GM23338 (cell line): ENCODE results near the gene FBXO47. TPM values are rescaled to one million over a fixed set of nuclear protein-coding genes. Genes with fewer than 3 reads are reported as not detected.
A peak's percentile ranks its signal among the peaks of the same experiment; 100 is the strongest.

Experiments
- ATAC-seq: fragments of 200-7000 bp; cut with Tn5 transposase; 3 replicates; pipeline ENCODE4 v1.9.1; 2020
- DNase-seq: peaks from one replicate; pipeline ENCODE4 v3.0.0-alpha.2; 2015; ENCODE audit warnings: low spot score
- H2AFZ ChIP-seq: fragments of 200-600 bp; sonication (generic); 2 replicates; pipeline ENCODE4 v1.8.0; 2016; ENCODE audit warnings: antibody characterized with exemption, mild to moderate bottlenecking, moderate library complexity
- H3F3A ChIP-seq: fragments of 200-600 bp; sonication (generic); replicated peaks from 2 replicates; pipeline ENCODE4 v1.8.0; 2017; ENCODE audit warnings: antibody characterized with exemption, mixed run types, low read depth
- H3K27ac ChIP-seq: fragments of 200-600 bp; sonication (generic); 2 replicates; pipeline ENCODE4 v1.6.1; 2016; ENCODE audit warnings: low read depth
- H3K27me3 ChIP-seq: fragments of 200-600 bp; sonication (generic); 2 replicates; pipeline ENCODE4 v1.8.0; 2016; ENCODE audit warnings: mild to moderate bottlenecking, mixed run types, moderate library complexity; ENCODE audit not compliant: insufficient read depth
- H3K36me3 ChIP-seq: fragments of 200-600 bp; sonication (generic); 2 replicates; pipeline ENCODE4 v1.8.0; 2016; ENCODE audit warnings: mild to moderate bottlenecking; ENCODE audit not compliant: insufficient read depth
- H3K4me1 ChIP-seq: fragments of 200-600 bp; sonication (generic); 2 replicates; pipeline ENCODE4 v1.8.0; 2016; ENCODE audit warnings: mild to moderate bottlenecking, moderate library complexity; ENCODE audit not compliant: insufficient read depth
- H3K4me2 ChIP-seq: fragments of 200-600 bp; sonication (generic); 2 replicates; pipeline ENCODE4 v1.7.1; 2017; ENCODE audit warnings: mixed run types
- H3K4me3 ChIP-seq: fragments of 200-600 bp; sonication (generic); 2 replicates; pipeline ENCODE4 v1.6.1; 2016; ENCODE audit warnings: mixed run types
- H3K79me2 ChIP-seq: fragments of 200-600 bp; sonication (generic); replicated peaks from 2 replicates; pipeline ENCODE4 v1.8.0; 2017; ENCODE audit warnings: mild to moderate bottlenecking; ENCODE audit not compliant: insufficient read depth
- H3K9me2 ChIP-seq: fragments of 200-600 bp; sonication (generic); 2 replicates; pipeline ENCODE4 v1.8.0; 2017; ENCODE audit not compliant: insufficient read depth
- H4K20me1 ChIP-seq: fragments of 200-600 bp; sonication (generic); replicated peaks from 2 replicates; pipeline ENCODE4 v1.8.0; 2017; ENCODE audit warnings: mild to moderate bottlenecking; ENCODE audit not compliant: insufficient read depth
- H3K27ac Mint-ChIP-seq: 2 replicates; pipeline ENCODE4 v1.8.0; 2020; ENCODE audit warnings: inconsistent platforms, mild to moderate bottlenecking, moderate library complexity, mixed read lengths
- H3K27me3 Mint-ChIP-seq: 3 replicates; pipeline ENCODE4 v1.8.0; 2022; ENCODE audit warnings: low read depth, mild to moderate bottlenecking, moderate library complexity, mixed read lengths, inconsistent platforms; ENCODE audit not compliant: insufficient read depth, poor library complexity
- H3K36me3 Mint-ChIP-seq: 3 replicates; pipeline ENCODE4 v1.8.0; 2021; ENCODE audit warnings: low read depth, mild to moderate bottlenecking, inconsistent platforms, moderate library complexity, mixed read lengths
- H3K4me1 Mint-ChIP-seq: 3 replicates; pipeline ENCODE4 v1.8.0; 2020; ENCODE audit warnings: mild to moderate bottlenecking, inconsistent platforms, mixed read lengths
- H3K4me3 Mint-ChIP-seq: 3 replicates; pipeline ENCODE4 v1.8.0; 2021; ENCODE audit warnings: moderate library complexity, mild to moderate bottlenecking, inconsistent platforms, mixed read lengths
- H3K9me3 Mint-ChIP-seq: 3 replicates; pipeline ENCODE4 v1.8.0; 2020; ENCODE audit warnings: moderate library complexity, mild to moderate bottlenecking, inconsistent platforms, mixed read lengths
- ETS1 ChIP-seq: IDR thresholded peaks from 2 replicates; pipeline ENCODE4 v1.6.1; 2016; ENCODE audit warnings: antibody characterized with exemption
- EZH2phosphoT487 ChIP-seq: fragments of 200-600 bp; sonication (generic); IDR thresholded peaks from one replicate; pipeline ENCODE4 v1.8.1; 2018; ENCODE audit warnings: antibody characterized with exemption; ENCODE audit not compliant: unreplicated experiment
- JUNB ChIP-seq: IDR thresholded peaks from one replicate; pipeline ENCODE4 v1.6.1; 2016; ENCODE audit warnings: antibody characterized with exemption; ENCODE audit not compliant: unreplicated experiment
- NANOG ChIP-seq: IDR thresholded peaks from 2 replicates; pipeline ENCODE4 v1.6.1; 2016; ENCODE audit warnings: antibody characterized with exemption, borderline replicate concordance
- POLR2AphosphoS5 ChIP-seq: IDR thresholded peaks from 2 replicates; pipeline ENCODE4 v1.6.1; 2016; ENCODE audit warnings: antibody characterized with exemption, low read depth
- REST ChIP-seq: IDR thresholded peaks from one replicate; pipeline ENCODE4 v1.6.1; 2018; ENCODE audit warnings: antibody characterized with exemption; ENCODE audit not compliant: unreplicated experiment
- STAT1 ChIP-seq: IDR thresholded peaks from one replicate; pipeline ENCODE4 v1.6.1; 2016; ENCODE audit warnings: antibody characterized with exemption; ENCODE audit not compliant: unreplicated experiment
- ZNF114 ChIP-seq: fragments of 250-450 bp; sonication (Bioruptor Pico); IDR thresholded peaks from 2 replicates; pipeline ENCODE4 v1.5.0; 2020; ENCODE audit warnings: mild to moderate bottlenecking, moderate library complexity
- ZNF331 ChIP-seq: fragments of 250-450 bp; sonication (Bioruptor Pico); IDR thresholded peaks from 2 replicates; pipeline ENCODE4 v1.5.0; 2020; ENCODE audit warnings: low read depth, mild to moderate bottlenecking, moderate library complexity
- ZNF462 ChIP-seq: fragments of 250-450 bp; sonication (Bioruptor Pico); IDR thresholded peaks from 2 replicates; pipeline ENCODE4 v1.5.0; 2020; ENCODE audit warnings: mild to moderate bottlenecking, moderate library complexity
- polyA plus RNA-seq: library from polyadenylated mRNA; unstranded; fragments of >200 nt; fragmentation: Nextera tagmentation; extraction: Ambion mirVana; gene quantifications from 2 replicates; pipeline ENCODE4 v1.2.1, GENCODE V29; 2016
- total RNA-seq: library from RNA; depleted of rRNA; stranded (reverse); fragments of >200 nt; shearing (Covaris generic); gene quantifications from 2 replicates; pipeline ENCODE4 v1.2.3, GENCODE V29; 2014

Gene FBXO47
- total and polyA plus RNA-seq, 2 experiments from 2014 or later = not detected

- H3K27me3 Mint-ChIP-seq = no peaks in the 10 kb centered on the region
- peaks cover 10% of the 10 kb centered on the region; the same call in 1 of the 2 replicates for H3K4me1 ChIP-seq
- DNase-seq (no peak), ATAC-seq (peak; percentile 22)
- H3K27me3 ChIP-seq = no peaks in the 10 kb centered on the region
- H3K36me3 Mint-ChIP-seq = peaks cover 25% of the 10 kb centered on the region
- no peak overlapping the region for H3K4me2 ChIP-seq
- no peaks in the 10 kb centered on the region for H3K9me3 Mint-ChIP-seq
- H3K79me2 ChIP-seq = peaks cover 45% of the 10 kb centered on the region
- H3K27ac Mint-ChIP-seq = peak overlapping the region; percentile 78
- no peak overlapping the region for H2AFZ ChIP-seq
- no peaks in the 10 kb centered on the region for H3F3A ChIP-seq
- no peak overlapping the region for H3K4me3 Mint-ChIP-seq
- peaks cover 28% of the 10 kb centered on the region for H4K20me1 ChIP-seq
- TF ChIP-seq STAT1 (no peak), ZNF114 (CRISPR knock-in tag) (no peak), NANOG (no peak)
- no peak overlapping the region for H3K4me3 ChIP-seq
- peaks cover 17% of the 10 kb centered on the region for H3K4me1 Mint-ChIP-seq
- H3K27ac ChIP-seq = peak overlapping the region; percentile 39; the same call in 1 of the 2 replicates
- H3K9me2 ChIP-seq = no peaks in the 10 kb centered on the region
- H3K36me3 ChIP-seq = no peaks in the 10 kb centered on the region; the same call in 1 of the 2 replicates
These were observed 58.5 kb downstream of the FBXO47 start for GRCh38 chr17:38908676-38909181.

GRCh38 chr17:38907930-38908675 is 59.1 kb downstream of the FBXO47 start:
- no peak overlapping the region for H2AFZ ChIP-seq
- peaks cover 10% of the 10 kb centered on the region; the same call in 1 of the 2 replicates for H3K4me1 ChIP-seq
- H3K4me1 Mint-ChIP-seq = peaks cover 17% of the 10 kb centered on the region
- DNase-seq (no peak), ATAC-seq (peak; percentile 43)
- no peaks in the 10 kb centered on the region for H3K9me2 ChIP-seq
- H3K36me3 Mint-ChIP-seq = peaks cover 31% of the 10 kb centered on the region
- H3K27ac Mint-ChIP-seq = peak overlapping the region; percentile 78
- H3K4me3 ChIP-seq = no peak overlapping the region
- H3K27me3 ChIP-seq = no peaks in the 10 kb centered on the region
- H4K20me1 ChIP-seq = peaks cover 33% of the 10 kb centered on the region
- peaks cover 47% of the 10 kb centered on the region for H3K79me2 ChIP-seq
- no peaks in the 10 kb centered on the region; the same call in 1 of the 2 replicates for H3K36me3 ChIP-seq
- H3F3A ChIP-seq = no peaks in the 10 kb centered on the region
- no peaks in the 10 kb centered on the region for H3K9me3 Mint-ChIP-seq
- H3K4me2 ChIP-seq = no peak overlapping the region
- H3K27ac ChIP-seq = peak overlapping the region; percentile 55; the same call in 1 of the 2 replicates
- no peak overlapping the region for H3K4me3 Mint-ChIP-seq
- no peaks in the 10 kb centered on the region for H3K27me3 Mint-ChIP-seq
- TF ChIP-seq ETS1 (no peak), NANOG (no peak), STAT1 (no peak), EZH2phosphoT487 (no peak), POLR2AphosphoS5 (no peak), ZNF462 (CRISPR knock-in tag) (no peak), JUNB (no peak), ZNF331 (CRISPR knock-in tag) (no peak), REST (no peak)
